MM.1S (cell line): ENCODE data around the gene LRPPRC.

Source experiments
- DNase-seq: peaks from one replicate; pipeline ENCODE4 v3.0.0-alpha.2; 2015
- H2AFZ ChIP-seq: fragments of 300-600 bp; sonication (generic); 2 replicates; pipeline ENCODE4 v1.6.0; 2016; ENCODE audit warnings: antibody characterized with exemption, low read length
- H3F3A ChIP-seq: fragments of 300-600 bp; sonication (generic); 2 replicates; pipeline ENCODE4 v1.6.1; 2016; ENCODE audit warnings: mild to moderate bottlenecking, antibody characterized with exemption, low read length, moderate library complexity, mixed read lengths; ENCODE audit not compliant: insufficient read depth
- H3K27ac ChIP-seq: fragments of 300-600 bp; sonication (generic); 2 replicates; pipeline ENCODE4 v1.5.1; 2016; ENCODE audit warnings: mild to moderate bottlenecking, low read length
- H3K27me3 ChIP-seq: fragments of 300-600 bp; sonication (generic); replicated peaks from 2 replicates; pipeline ENCODE4 v1.6.0; 2016; ENCODE audit warnings: low read length; ENCODE audit not compliant: insufficient read depth
- H3K36me3 ChIP-seq: fragments of 300-600 bp; sonication (generic); replicated peaks from 2 replicates; pipeline ENCODE4 v1.6.1; 2016; ENCODE audit warnings: mild to moderate bottlenecking, low read length, mixed read lengths; ENCODE audit not compliant: insufficient read depth
- H3K4me1 ChIP-seq: fragments of 300-600 bp; sonication (generic); 2 replicates; pipeline ENCODE4 v1.6.1; 2016; ENCODE audit warnings: low read length, mixed read lengths
- H3K4me2 ChIP-seq: fragments of 300-600 bp; sonication (generic); 2 replicates; pipeline ENCODE4 v1.6.0; 2016; ENCODE audit warnings: low read depth, low read length
- H3K4me3 ChIP-seq: fragments of 300-600 bp; sonication (generic); 2 replicates; pipeline ENCODE4 v1.5.1; 2016; ENCODE audit warnings: low read length, mixed read lengths
- H3K79me2 ChIP-seq: fragments of 300-600 bp; sonication (generic); 2 replicates; pipeline ENCODE4 v1.6.1; 2016; ENCODE audit warnings: mixed run types, low read length, mixed read lengths
- H3K9ac ChIP-seq: fragments of 300-600 bp; sonication (generic); 2 replicates; pipeline ENCODE4 v1.6.1; 2016; ENCODE audit warnings: low read length, mixed read lengths
- H3K9me2 ChIP-seq: fragments of 300-600 bp; sonication (generic); replicated peaks from 2 replicates; pipeline ENCODE4 v1.6.1; 2016; ENCODE audit warnings: mild to moderate bottlenecking, low read length, mixed read lengths; ENCODE audit not compliant: insufficient read depth
- H3K9me3 ChIP-seq: fragments of 300-600 bp; sonication (generic); replicated peaks from 2 replicates; pipeline ENCODE4 v1.6.1; 2016; ENCODE audit warnings: mild to moderate bottlenecking, low read length, mixed read lengths; ENCODE audit not compliant: insufficient read depth
- H4K20me1 ChIP-seq: fragments of 300-600 bp; sonication (generic); 2 replicates; pipeline ENCODE4 v1.6.1; 2016; ENCODE audit warnings: mild to moderate bottlenecking, low read length, moderate library complexity, mixed read lengths; ENCODE audit not compliant: insufficient read depth
- EZH2 ChIP-seq: fragments of 300-600 bp; sonication (generic); optimal IDR thresholded peaks from 2 replicates; pipeline ENCODE3; 2017; ENCODE audit warnings: low read depth, mild to moderate bottlenecking, antibody characterized with exemption, low read length, mixed read lengths
- EZH2phosphoT487 ChIP-seq: fragments of 300-600 bp; sonication (generic); IDR thresholded peaks from 2 replicates; pipeline ENCODE4 v1.6.1; 2018; ENCODE audit warnings: antibody characterized with exemption, low read length
- TF ChIP-seq, protein P1 (sequence below): fragments of 300-600 bp; sonication (generic); IDR thresholded peaks from 2 replicates; pipeline ENCODE4 v1.5.1; 2016; ENCODE audit warnings: antibody characterized with exemption, low read length, mixed read lengths

LRPPRC gene

DNA sequence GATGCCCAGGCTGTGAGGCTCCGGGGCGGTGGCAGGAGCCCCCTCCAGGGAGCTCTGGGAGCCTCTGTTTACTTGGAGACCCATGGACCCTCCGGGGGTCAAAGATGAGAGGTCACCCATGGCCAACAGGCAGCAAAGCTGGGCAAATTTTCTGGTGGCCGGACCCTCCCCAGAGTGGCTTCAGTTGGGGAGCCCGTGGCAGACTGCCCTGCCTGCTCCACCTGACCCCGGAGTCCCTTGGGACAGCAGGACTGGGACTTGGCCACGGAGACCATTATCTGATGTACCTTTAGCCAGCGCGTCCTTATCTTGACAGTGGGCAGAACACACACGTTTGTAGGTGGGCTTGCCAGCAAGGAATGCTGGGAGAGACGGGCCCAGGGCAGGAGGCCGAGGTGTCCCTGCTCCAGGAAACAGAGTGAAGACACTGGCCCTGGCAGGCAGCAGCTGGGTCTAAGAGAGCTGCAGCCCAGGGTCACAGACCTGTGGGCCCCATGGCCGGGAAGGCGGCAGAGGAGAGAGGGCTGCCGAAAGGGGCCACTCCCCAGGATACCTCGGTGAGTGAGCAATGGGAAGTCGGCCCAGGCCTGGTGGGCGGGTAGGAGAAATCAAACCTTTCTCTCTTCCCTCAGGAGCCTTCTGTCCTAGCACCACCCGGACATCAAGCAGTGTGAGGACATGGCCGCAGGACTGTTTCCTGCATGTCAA lies 157.1 kb downstream of the LRPPRC start, which contains the start of the genes ABCG5 and ABCG8:
Gene ABCG5 (minus strand): TSS at position 280 of the 708 bp plus-strand sequence. CDS start 160 bp downstream, at position 120.
Gene ABCG8 (plus strand): TSS at position 412 of the 708 bp plus-strand sequence. CDS start 83 bp downstream, at position 495.
- H3K4me2 ChIP-seq, result no peak within 1 kb of the TSS
- H3K27ac ChIP-seq, result no peak within 1 kb of the TSS
- no peaks in the 10 kb centered on the region for H3K4me1 ChIP-seq
- no peaks in the 10 kb centered on the region for H3K27me3 ChIP-seq
- DNase-seq, result no peak
- H3K79me2 ChIP-seq, result no peaks in the 10 kb centered on the region
- H3K4me3 ChIP-seq, result no peak within 1 kb of the TSS
- no peak within 1 kb of the TSS for H2AFZ ChIP-seq
- no peaks in the 10 kb centered on the region for H3K36me3 ChIP-seq
- H3K9me3 ChIP-seq, result no peaks in the 10 kb centered on the region
- no peak for TF ChIP-seq EZH2
- TF ChIP-seq, protein P1, sequence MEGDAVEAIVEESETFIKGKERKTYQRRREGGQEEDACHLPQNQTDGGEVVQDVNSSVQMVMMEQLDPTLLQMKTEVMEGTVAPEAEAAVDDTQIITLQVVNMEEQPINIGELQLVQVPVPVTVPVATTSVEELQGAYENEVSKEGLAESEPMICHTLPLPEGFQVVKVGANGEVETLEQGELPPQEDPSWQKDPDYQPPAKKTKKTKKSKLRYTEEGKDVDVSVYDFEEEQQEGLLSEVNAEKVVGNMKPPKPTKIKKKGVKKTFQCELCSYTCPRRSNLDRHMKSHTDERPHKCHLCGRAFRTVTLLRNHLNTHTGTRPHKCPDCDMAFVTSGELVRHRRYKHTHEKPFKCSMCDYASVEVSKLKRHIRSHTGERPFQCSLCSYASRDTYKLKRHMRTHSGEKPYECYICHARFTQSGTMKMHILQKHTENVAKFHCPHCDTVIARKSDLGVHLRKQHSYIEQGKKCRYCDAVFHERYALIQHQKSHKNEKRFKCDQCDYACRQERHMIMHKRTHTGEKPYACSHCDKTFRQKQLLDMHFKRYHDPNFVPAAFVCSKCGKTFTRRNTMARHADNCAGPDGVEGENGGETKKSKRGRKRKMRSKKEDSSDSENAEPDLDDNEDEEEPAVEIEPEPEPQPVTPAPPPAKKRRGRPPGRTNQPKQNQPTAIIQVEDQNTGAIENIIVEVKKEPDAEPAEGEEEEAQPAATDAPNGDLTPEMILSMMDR, result no peak
- no peak for TF ChIP-seq EZH2phosphoT487
- H3K9ac ChIP-seq, result no peak within 1 kb of the TSS
- H3K9me2 ChIP-seq, result no peaks in the 10 kb centered on the region
- H4K20me1 ChIP-seq, result no peaks in the 10 kb centered on the region
- no peaks in the 10 kb centered on the region for H3F3A ChIP-seq

- H3K36me3 ChIP-seq, result no peaks in the 10 kb centered on the region
- no peaks in the 10 kb centered on the region for H3K9me3 ChIP-seq
- H3K4me3 ChIP-seq, result no peak overlapping the region
- no peak overlapping the region for H3K27ac ChIP-seq
- no peak overlapping the region for H2AFZ ChIP-seq
- H3F3A ChIP-seq, result no peaks in the 10 kb centered on the region
- no peaks in the 10 kb centered on the region for H3K4me1 ChIP-seq
- H3K79me2 ChIP-seq, result no peaks in the 10 kb centered on the region
- H4K20me1 ChIP-seq, result no peaks in the 10 kb centered on the region
- no peak overlapping the region for H3K4me2 ChIP-seq
- no peaks in the 10 kb centered on the region for H3K9me2 ChIP-seq
- no peak for DNase-seq
- H3K9ac ChIP-seq, result no peak overlapping the region
- TF ChIP-seq, protein P1, result no peak
- TF ChIP-seq EZH2phosphoT487, result no peak
- no peaks in the 10 kb centered on the region for H3K27me3 ChIP-seq
These were observed 157.8 kb downstream of the LRPPRC start for GRCh38 chr2:43837831-43838559.

DNA sequence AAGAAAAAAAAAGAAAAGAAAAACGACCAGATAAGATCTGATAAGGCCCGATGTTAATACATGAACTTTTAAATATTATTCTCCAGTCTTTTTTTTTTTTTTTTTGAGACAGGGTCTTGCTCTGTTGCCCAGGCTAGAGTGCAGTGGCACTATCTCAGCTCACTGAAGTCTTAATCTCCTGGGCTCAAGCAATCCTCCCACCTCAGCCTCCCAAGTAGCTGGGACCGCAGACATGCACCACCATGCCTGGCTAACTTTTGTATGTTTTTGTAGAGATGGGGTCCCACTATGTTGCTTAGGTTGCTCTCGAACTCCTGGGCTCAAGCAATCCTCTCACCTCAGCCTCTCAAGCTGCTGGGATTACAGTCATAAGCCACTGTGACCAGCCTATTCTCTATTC lies 158.8 kb downstream of the LRPPRC start:
- Histone ChIP-seq H3K4me3 (no peak overlapping the region), H3K79me2 (no peaks in the 10 kb centered on the region), H3K9me3 (no peaks in the 10 kb centered on the region), H3K4me1 (no peaks in the 10 kb centered on the region), H3K9ac (no peak overlapping the region), H3K27ac (no peak overlapping the region), H3F3A (no peaks in the 10 kb centered on the region), H4K20me1 (no peaks in the 10 kb centered on the region), H3K36me3 (no peaks in the 10 kb centered on the region), H3K27me3 (no peaks in the 10 kb centered on the region), H2AFZ (no peak overlapping the region), H3K9me2 (no peaks in the 10 kb centered on the region), H3K4me2 (no peak overlapping the region)
- no peak for DNase-seq
- TF ChIP-seq, protein P1, result no peak
- TF ChIP-seq EZH2, result no peak
- no peak for TF ChIP-seq EZH2phosphoT487
